Retina (tissue), 1 donor: ENCODE measurements around the gene SEC31A.
A peak's percentile ranks its signal among the peaks of the same experiment; 100 is the strongest.
"Not testable (repeated sequence)": the region's sequence is repeated elsewhere in the genome, so short reads cannot be mapped to it uniquely, and the experiment has no call there.

Experiments used
- DNase-seq: peaks from one replicate; pipeline ENCODE4 v3.0.0-alpha.2; 2016

SEC31A gene

GRCh38 chr4:82891707-82892466, 934 bp upstream of the SEC31A start:
- no peak for DNase-seq

- no peak for DNase-seq
These were observed 439 bp downstream of the SEC31A start for GRCh38 chr4:82890528-82890900.

GRCh38 chr4:82889287-82889686, 1.7 kb downstream of the SEC31A start:
- peak; percentile 2 for DNase-seq

- DNase-seq = no peak
These were observed 4.6 kb downstream of the SEC31A start for GRCh38 chr4:82886147-82886942.

GRCh38 chr4:82885410-82885809, 5.5 kb downstream of the SEC31A start:
- DNase-seq = no peak

- DNase-seq = no peak
These were observed 22.4 kb downstream of the SEC31A start for GRCh38 chr4:82868572-82868971.

GRCh38 chr4:82866706-82867385, 24.1 kb downstream of the SEC31A start:
- DNase-seq = no peak

GRCh38 chr4:82866033-82866432, 24.9 kb downstream of the SEC31A start:
- not testable (repeated sequence) for DNase-seq

GRCh38 chr4:82865592-82865991, 25.4 kb downstream of the SEC31A start:
- DNase-seq = no peak

GRCh38 chr4:82864336-82864979, 26.5 kb downstream of the SEC31A start:
- no peak for DNase-seq

GRCh38 chr4:82861529-82861928, 29.4 kb downstream of the SEC31A start:
- DNase-seq = no peak

GRCh38 chr4:82860487-82860886, 30.5 kb downstream of the SEC31A start:
- DNase-seq = not testable (repeated sequence)

- no peak for DNase-seq
These were observed 38.1 kb downstream of the SEC31A start for GRCh38 chr4:82852751-82853285.

- DNase-seq = no peak
These were observed 38.8 kb downstream of the SEC31A start for GRCh38 chr4:82851885-82852750.

- no peak for DNase-seq
These were observed 39.6 kb downstream of the SEC31A start for GRCh38 chr4:82851318-82851717.

- no peak for DNase-seq
These were observed 40.3 kb downstream of the SEC31A start for GRCh38 chr4:82850684-82851083.

- DNase-seq = no peak
These were observed 42.2 kb downstream of the SEC31A start for GRCh38 chr4:82848706-82849105.

GRCh38 chr4:82842593-82842992, 48.4 kb downstream of the SEC31A start:
- no peak for DNase-seq

GRCh38 chr4:82839624-82840023, 51.3 kb downstream of the SEC31A start:
- DNase-seq = no peak

GRCh38 chr4:82833696-82834313, 57.1 kb downstream of the SEC31A start:
- DNase-seq = no peak

GRCh38 chr4:82833060-82833459, 57.9 kb downstream of the SEC31A start:
- not testable (repeated sequence) for DNase-seq
